GM19328 (cell line): ENCODE measurements around the gene DHDDS.
"Not testable (repeated sequence)": the region's sequence is repeated elsewhere in the genome, so short reads cannot be mapped to it uniquely, and the experiment has no call there.

ENCODE experiments used
- ATAC-seq: cut with Tn5 transposase; IDR thresholded peaks from one replicate; pipeline ENCODE4 v1.9.1; 2021; ENCODE audit warnings: mild to moderate bottlenecking, moderate library complexity; ENCODE audit not compliant: unreplicated experiment

Gene DHDDS

GRCh38 chr1:26431979-26432695 lies at the start of gene DHDDS:
TSS of gene DHDDS (plus strand) at chr1:26432321. CDS start at chr1:26432946, 625 bp downstream.
- peak; percentile 95 for ATAC-seq

- no peak for ATAC-seq
These were observed 48.0 kb upstream of the DHDDS start for GRCh38 chr1:26384076-26384475.

GRCh38 chr1:26385063-26385462 lies 47.1 kb upstream of the DHDDS start:
- ATAC-seq = not testable (repeated sequence)

GRCh38 chr1:26387447-26387846 lies 44.7 kb upstream of the DHDDS start:
- no peak for ATAC-seq

- no peak for ATAC-seq
These were observed 43.2 kb upstream of the DHDDS start for GRCh38 chr1:26388791-26389445.

- no peak for ATAC-seq
These were observed 42.4 kb upstream of the DHDDS start for GRCh38 chr1:26389604-26390247.

- no peak for ATAC-seq
These were observed 40.7 kb upstream of the DHDDS start for GRCh38 chr1:26391450-26391849.

- ATAC-seq = no peak
These were observed 36.4 kb upstream of the DHDDS start for GRCh38 chr1:26395754-26396153.

GRCh38 chr1:26399034-26399433 lies 33.1 kb upstream of the DHDDS start:
- ATAC-seq = no peak

- no peak for ATAC-seq
These were observed 30.2 kb upstream of the DHDDS start for GRCh38 chr1:26401891-26402290.

- no peak for ATAC-seq
These were observed 28.5 kb upstream of the DHDDS start for GRCh38 chr1:26403656-26404055.

- ATAC-seq = no peak
These were observed 27.5 kb upstream of the DHDDS start for GRCh38 chr1:26404641-26405040.

- no peak for ATAC-seq
These were observed 26.7 kb upstream of the DHDDS start for GRCh38 chr1:26405281-26405915.

GRCh38 chr1:26408604-26409003 lies 23.5 kb upstream of the DHDDS start:
- no peak for ATAC-seq

- ATAC-seq = no peak
These were observed 22.8 kb upstream of the DHDDS start for GRCh38 chr1:26409191-26409807.

- no peak for ATAC-seq
These were observed 21.2 kb upstream of the DHDDS start, which contains the start of gene LIN28A for GRCh38 chr1:26410706-26411623. TSS of gene LIN28A (plus strand) at chr1:26410817. CDS start at chr1:26410892, 75 bp downstream.

- no peak for ATAC-seq
These were observed 20.5 kb upstream of the DHDDS start for GRCh38 chr1:26411624-26412074.

- no peak for ATAC-seq
These were observed 19.8 kb upstream of the DHDDS start for GRCh38 chr1:26412180-26412840.

- ATAC-seq = no peak
These were observed 19.1 kb upstream of the DHDDS start for GRCh38 chr1:26413031-26413430.
